Activated CD4-positive, alpha-beta T cell treated with anti-CD3 and anti-CD28 coated beads for 36 hours (primary cell): Measurements from ENCODE around the gene FHIT. TPM values are rescaled to one million over a fixed set of nuclear protein-coding genes. Genes with fewer than 3 reads are reported as not detected.

Experiments
- ATAC-seq: fragments of 200-7000 bp; cut with Tn5 transposase; one replicate; pipeline ENCODE4 v1.10.0; 2021; ENCODE audit warnings: mild to moderate bottlenecking, moderate library complexity
- CTCF ChIA-PET: fragments of 350-600 bp; sonication (Branson Sonifier 250); formaldehyde crosslinking; loops from one replicate; lab custom pipeline; 2021; ENCODE audit warnings: antibody characterized with exemption; lab: Charles Lee
- POLR2A ChIA-PET: fragments of 350-600 bp; sonication (Branson Sonifier 250); formaldehyde crosslinking; loops from one replicate; lab custom pipeline; 2021; ENCODE audit warnings: antibody characterized with exemption, inconsistent platforms; lab: Charles Lee
- DNase-seq: peaks from one replicate; pipeline ENCODE4 v3.0.0-alpha.2; 2020
- H3K27ac Mint-ChIP-seq: one replicate; pipeline ENCODE4 v1.8.0; 2021; ENCODE audit warnings: mixed read lengths
- H3K27me3 Mint-ChIP-seq: one replicate; pipeline ENCODE4 v1.8.0; 2021; ENCODE audit warnings: mixed read lengths
- H3K36me3 Mint-ChIP-seq: one replicate; pipeline ENCODE4 v1.8.0; 2021; ENCODE audit warnings: low read depth, mixed read lengths
- H3K4me1 Mint-ChIP-seq: one replicate; pipeline ENCODE4 v1.8.0; 2021; ENCODE audit warnings: mixed read lengths
- H3K4me3 Mint-ChIP-seq: one replicate; pipeline ENCODE4 v1.8.0; 2021; ENCODE audit warnings: mild to moderate bottlenecking, moderate library complexity, mixed read lengths
- H3K9me3 Mint-ChIP-seq: one replicate; pipeline ENCODE4 v1.8.0; 2021; ENCODE audit warnings: low read depth, mixed read lengths
- intact Hi-C, 2 experiments: fragments of 100-400 bp; cut with DNase I in 1 of 2; cut with micrococcal nuclease in 1 of 2; formaldehyde crosslinking; loops; one replicate each; pipeline versions ENCODE4 v1.14.2 to v1.15.1; 2022 to 2024; cut with DNase I, micrococcal nuclease
- total RNA-seq, 2 experiments: library from RNA; stranded (reverse); gene quantifications; one replicate each; pipeline ENCODE4 v1.2.3, GENCODE V29; 2021

The FHIT gene
- total RNA-seq, 2 experiments from 2014 or later = 10.2 to 13.1 TPM

- POLR2A ChIA-PET = no interaction called here
- ATAC-seq (no peak), DNase-seq (no peak)
- H3K4me3 Mint-ChIP-seq = no peak overlapping the region
- CTCF ChIA-PET = no interaction called here
- peaks cover 21% of the 10 kb centered on the region for H3K4me1 Mint-ChIP-seq
- peaks cover 4% of the 10 kb centered on the region for H3K9me3 Mint-ChIP-seq
- H3K36me3 Mint-ChIP-seq = peaks cover 2% of the 10 kb centered on the region
- intact Hi-C loops = no loop called here
- H3K27ac Mint-ChIP-seq = no peak overlapping the region
- H3K27me3 Mint-ChIP-seq = peaks cover 2% of the 10 kb centered on the region
Measured at GRCh38 chr3:61108247-61109019, 142.8 kb downstream of the FHIT start.

- H3K4me1 Mint-ChIP-seq = no peaks in the 10 kb centered on the region
- no peak overlapping the region for H3K4me3 Mint-ChIP-seq
- H3K9me3 Mint-ChIP-seq = no peaks in the 10 kb centered on the region
- no peak for DNase-seq
- intact Hi-C loops = no loop called here
- H3K27me3 Mint-ChIP-seq = no peaks in the 10 kb centered on the region
- CTCF ChIA-PET = no interaction called here
- peaks cover 1% of the 10 kb centered on the region for H3K36me3 Mint-ChIP-seq
- no peak overlapping the region for H3K27ac Mint-ChIP-seq
- ATAC-seq = no peak
- POLR2A ChIA-PET = no interaction called here
Measured at GRCh38 chr3:61094608-61095007, 156.6 kb downstream of the FHIT start.

GRCh38 chr3:61093364-61093763 is 157.9 kb downstream of the FHIT start:
- ChIA-PET CTCF (no interaction called here), POLR2A (no interaction called here)
- no peak overlapping the region for H3K27ac Mint-ChIP-seq
- H3K36me3 Mint-ChIP-seq = peaks cover 1% of the 10 kb centered on the region
- H3K27me3 Mint-ChIP-seq = no peaks in the 10 kb centered on the region
- ATAC-seq = no peak
- no peak for DNase-seq
- intact Hi-C loops = no loop called here
- H3K4me3 Mint-ChIP-seq = no peak overlapping the region
- no peaks in the 10 kb centered on the region for H3K4me1 Mint-ChIP-seq
- H3K9me3 Mint-ChIP-seq = no peaks in the 10 kb centered on the region

DNA sequence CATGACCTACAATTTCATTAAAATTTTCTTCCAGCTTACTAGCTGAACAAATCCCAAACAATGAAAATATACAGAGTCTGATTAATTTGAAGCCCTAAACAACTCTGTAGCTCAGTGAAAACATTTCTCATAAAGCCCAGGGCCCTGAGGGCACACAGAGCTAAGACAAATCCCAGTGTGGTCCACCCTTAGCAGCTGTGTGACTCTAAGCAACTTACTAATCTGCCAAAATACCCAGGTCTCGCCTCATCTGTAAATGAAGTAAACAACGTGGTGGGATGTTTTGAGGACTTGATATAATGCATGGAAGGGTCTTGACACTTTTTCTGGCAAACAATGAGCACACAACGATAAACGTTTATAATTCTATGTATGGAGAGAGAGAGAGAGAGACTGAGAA is 158.4 kb downstream of the FHIT start:
- H3K27ac Mint-ChIP-seq = no peak overlapping the region
- DNase-seq (no peak), ATAC-seq (no peak)
- H3K4me3 Mint-ChIP-seq = no peak overlapping the region
- H3K27me3 Mint-ChIP-seq = no peaks in the 10 kb centered on the region
- peaks cover 1% of the 10 kb centered on the region for H3K36me3 Mint-ChIP-seq
- no peaks in the 10 kb centered on the region for H3K4me1 Mint-ChIP-seq
- CTCF ChIA-PET = no interaction called here
- intact Hi-C loops = no loop called here
- POLR2A ChIA-PET = no interaction called here
- H3K9me3 Mint-ChIP-seq = no peaks in the 10 kb centered on the region

DNA sequence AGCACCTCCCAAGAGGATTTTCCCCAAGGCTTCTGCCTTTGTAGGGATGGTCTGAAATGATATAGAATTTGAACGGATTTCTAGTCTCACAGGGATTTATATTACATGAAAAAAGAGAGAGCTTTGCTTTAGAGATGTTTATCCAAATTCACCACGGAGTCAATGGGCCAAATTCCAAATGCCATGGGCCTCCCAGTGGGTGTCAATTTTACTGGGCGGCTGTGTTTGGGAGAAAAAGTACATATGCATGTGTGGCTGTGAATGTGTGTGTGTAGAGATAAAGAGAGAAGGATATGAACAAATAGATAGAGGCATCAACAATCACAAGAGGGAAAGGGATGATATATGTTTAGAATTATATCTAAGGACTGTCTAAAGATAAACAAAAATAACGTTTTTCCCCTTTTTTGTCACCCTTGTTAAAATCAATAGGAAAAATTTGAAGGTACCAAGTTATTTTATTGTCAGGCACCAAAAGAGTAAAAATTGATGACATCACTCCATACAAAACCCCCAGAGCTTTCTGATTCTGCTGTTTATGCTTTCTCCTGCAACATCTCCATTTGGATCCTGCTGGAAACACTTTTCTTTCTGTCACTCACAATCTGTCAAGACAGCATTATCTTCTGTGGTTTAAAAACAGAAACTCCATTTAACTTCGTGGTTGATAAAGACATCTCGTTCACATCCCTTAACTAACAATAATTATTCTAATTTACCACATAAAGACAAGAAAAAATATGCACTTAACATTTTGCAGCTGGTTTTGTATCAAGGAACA is 160.7 kb downstream of the FHIT start:
- Mint-ChIP-seq H3K27me3 (no peaks in the 10 kb centered on the region), H3K9me3 (peaks cover 3% of the 10 kb centered on the region), H3K36me3 (peaks cover 1% of the 10 kb centered on the region), H3K27ac (no peak overlapping the region), H3K4me3 (no peak overlapping the region), H3K4me1 (no peaks in the 10 kb centered on the region)
- ATAC-seq (no peak), DNase-seq (no peak)
- intact Hi-C loops = no loop called here
- CTCF ChIA-PET = interaction anchor here (0.6 kb wide), 1 partner anchor 8 kb away, joined by 3 read pairs; no protein-coding TSS in a partner anchor
- POLR2A ChIA-PET = no interaction called here

DNA sequence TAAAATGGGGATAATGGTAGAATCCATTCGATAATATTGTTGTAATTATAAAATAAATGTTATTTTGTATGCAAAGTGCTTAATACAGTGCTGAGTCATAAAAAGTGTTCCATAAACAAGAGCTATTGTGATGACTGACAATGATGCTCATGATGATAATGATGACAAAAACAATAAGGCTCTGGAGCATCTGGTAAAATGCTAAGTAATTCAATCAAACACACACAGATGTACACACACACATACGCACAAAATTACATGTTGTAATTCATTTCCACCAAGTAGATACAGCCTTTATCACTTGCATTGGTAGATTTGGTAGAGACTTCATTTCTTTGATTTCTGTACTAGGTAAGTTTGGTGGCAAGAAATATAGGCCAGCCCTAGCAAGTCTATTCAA is 163.8 kb downstream of the FHIT start:
- ATAC-seq (no peak), DNase-seq (no peak)
- intact Hi-C loops = no loop called here
- Mint-ChIP-seq H3K36me3 (no peaks in the 10 kb centered on the region), H3K27me3 (no peaks in the 10 kb centered on the region), H3K27ac (no peak overlapping the region), H3K4me3 (no peak overlapping the region), H3K4me1 (no peaks in the 10 kb centered on the region), H3K9me3 (peaks cover 6% of the 10 kb centered on the region)
- ChIA-PET CTCF (no interaction called here), POLR2A (interaction anchor here (0.8 kb wide), 1 partner anchor 10 kb away, joined by 4 read pairs; no protein-coding TSS in a partner anchor)

DNA sequence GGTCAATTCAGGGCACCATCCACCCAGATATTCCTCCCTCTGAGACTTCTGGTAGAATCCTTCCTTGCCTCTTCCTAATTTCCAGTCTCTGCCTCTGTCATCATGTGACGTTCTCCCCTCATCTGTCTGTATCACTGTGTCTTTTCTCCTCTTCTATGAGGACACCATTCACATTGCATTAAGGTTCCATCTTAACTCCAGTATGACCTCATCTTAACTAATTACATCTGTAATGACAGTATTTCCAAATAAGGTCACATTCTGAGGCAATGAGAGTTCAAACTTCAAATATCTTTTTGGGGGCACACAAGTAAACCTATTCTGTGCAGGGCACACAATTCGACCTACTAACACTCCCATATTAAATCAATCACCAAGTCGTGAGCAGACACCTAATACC is 169.7 kb downstream of the FHIT start:
- Mint-ChIP-seq H3K27me3 (no peaks in the 10 kb centered on the region), H3K4me3 (no peak overlapping the region), H3K9me3 (peaks cover 3% of the 10 kb centered on the region), H3K4me1 (no peaks in the 10 kb centered on the region), H3K36me3 (no peaks in the 10 kb centered on the region), H3K27ac (no peak overlapping the region)
- intact Hi-C loops = no loop called here
- CTCF ChIA-PET = no interaction called here
- ATAC-seq = no peak
- POLR2A ChIA-PET = no interaction called here
- DNase-seq = no peak

DNA sequence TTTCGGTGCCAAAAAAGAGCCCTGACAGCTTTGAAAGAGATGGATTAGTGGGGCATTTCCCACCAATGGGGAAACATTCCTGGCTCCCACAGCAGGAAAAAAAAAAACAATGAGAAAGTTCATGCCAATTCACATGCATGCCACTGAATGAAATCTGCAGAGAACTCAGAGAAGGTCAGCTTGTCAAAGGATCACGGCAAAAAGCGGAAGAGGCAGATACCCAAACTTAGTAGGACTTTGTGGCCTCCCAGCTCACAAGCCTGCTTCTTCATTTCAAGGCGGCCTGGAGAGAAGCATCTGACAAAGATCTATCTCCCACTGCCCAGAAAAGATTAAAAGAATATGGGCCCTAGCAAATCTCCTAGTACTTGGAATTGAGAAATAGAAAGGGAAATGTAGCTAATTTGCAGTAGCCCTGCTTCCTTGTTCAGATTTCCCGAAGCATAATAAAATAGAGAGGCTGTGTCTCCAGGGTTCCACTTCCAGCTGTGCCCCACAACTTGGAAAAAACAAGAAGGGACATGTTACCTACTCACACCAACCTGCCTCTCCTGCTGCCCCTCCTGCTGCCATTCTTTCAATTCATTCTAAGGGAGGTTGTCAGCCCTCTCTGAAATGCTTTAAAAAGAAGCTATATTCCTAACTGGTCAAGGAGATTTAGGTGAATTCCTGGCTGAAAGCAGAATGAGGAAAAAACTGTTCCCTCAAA is 170.4 kb downstream of the FHIT start:
- intact Hi-C loops = no loop called here
- CTCF ChIA-PET = no interaction called here
- no peak overlapping the region for H3K27ac Mint-ChIP-seq
- H3K9me3 Mint-ChIP-seq = peaks cover 3% of the 10 kb centered on the region
- H3K4me3 Mint-ChIP-seq = no peak overlapping the region
- DNase-seq = no peak
- no peaks in the 10 kb centered on the region for H3K4me1 Mint-ChIP-seq
- no peaks in the 10 kb centered on the region for H3K27me3 Mint-ChIP-seq
- no peak for ATAC-seq
- POLR2A ChIA-PET = no interaction called here
- H3K36me3 Mint-ChIP-seq = no peaks in the 10 kb centered on the region

- H3K4me3 Mint-ChIP-seq = no peak overlapping the region
- no peaks in the 10 kb centered on the region for H3K9me3 Mint-ChIP-seq
- H3K27me3 Mint-ChIP-seq = no peaks in the 10 kb centered on the region
- no peak overlapping the region for H3K27ac Mint-ChIP-seq
- H3K4me1 Mint-ChIP-seq = no peaks in the 10 kb centered on the region
- ATAC-seq (no peak), DNase-seq (no peak)
- POLR2A ChIA-PET = no interaction called here
- CTCF ChIA-PET = no interaction called here
- intact Hi-C loops = no loop called here
- no peaks in the 10 kb centered on the region for H3K36me3 Mint-ChIP-seq
Measured at GRCh38 chr3:61078048-61078752, 173.1 kb downstream of the FHIT start.

DNA sequence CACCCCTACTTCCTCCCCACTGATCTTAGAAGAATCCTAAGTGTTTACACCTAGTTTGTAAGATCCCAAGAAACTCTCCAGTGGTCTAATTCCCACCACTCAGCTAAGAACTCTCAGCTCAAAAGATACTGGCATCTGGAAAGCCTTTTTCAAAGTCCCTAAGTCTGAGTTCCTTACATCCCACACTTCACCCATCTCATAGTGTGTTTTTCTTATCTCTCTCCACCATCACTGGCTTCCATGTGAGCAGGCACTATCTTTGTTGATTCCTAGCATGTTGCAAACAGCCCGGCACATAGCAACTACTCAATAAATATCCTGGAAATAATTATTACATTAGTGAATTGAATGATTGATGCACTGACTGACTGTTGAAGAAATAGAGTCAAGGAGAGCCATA is 173.7 kb downstream of the FHIT start:
- ChIA-PET CTCF (no interaction called here), POLR2A (interaction anchor here (0.6 kb wide), 1 partner anchor 10 kb away, joined by 4 read pairs; no protein-coding TSS in a partner anchor)
- Mint-ChIP-seq H3K9me3 (no peaks in the 10 kb centered on the region), H3K4me3 (no peak overlapping the region), H3K27ac (no peak overlapping the region), H3K27me3 (no peaks in the 10 kb centered on the region), H3K36me3 (no peaks in the 10 kb centered on the region), H3K4me1 (no peaks in the 10 kb centered on the region)
- ATAC-seq (no peak), DNase-seq (no peak)
- intact Hi-C loops = no loop called here

GRCh38 chr3:61074783-61075182 is 176.5 kb downstream of the FHIT start:
- CTCF ChIA-PET = no interaction called here
- Mint-ChIP-seq H3K9me3 (no peaks in the 10 kb centered on the region), H3K4me1 (no peaks in the 10 kb centered on the region), H3K27ac (no peak overlapping the region), H3K36me3 (no peaks in the 10 kb centered on the region), H3K27me3 (no peaks in the 10 kb centered on the region), H3K4me3 (no peak overlapping the region)
- ATAC-seq = no peak
- POLR2A ChIA-PET = no interaction called here
- no peak for DNase-seq
- intact Hi-C loops = no loop called here
